H1 (cell line): ENCODE data around the gene RBL1. TPM values are rescaled to one million over a fixed set of nuclear protein-coding genes. Genes with fewer than 3 reads are reported as not detected.

Experiments
- HDAC6 ChIP-seq: IDR thresholded peaks from one replicate; pipeline ENCODE4 v1.7.1; 2012; ENCODE audit warnings: low read depth, mild to moderate bottlenecking, inconsistent platforms, low read length, moderate library complexity
- RAD21 ChIP-seq, 2 experiments: IDR thresholded peaks in 1 of 2; conservative IDR thresholded peaks in 1 of 2; 2 replicates each; pipeline ENCODE4 v1.6.1; 2011; ENCODE audit warnings: low read depth in 2 of 2, low read length in 2 of 2, improper control_type of control experiment in 1 of 2, inconsistent platforms in 1 of 2, mild to moderate bottlenecking in 1 of 2, moderate library complexity in 1 of 2
- polyA plus RNA-seq, 7 experiments: library from polyadenylated mRNA; depleted of rRNA in 3 of 7; stranded (reverse) in 5 of 7; unstranded in 2 of 7; fragments of >200 nt in 5 of 7; fragments of 200-250 nt in 2 of 7; gene quantifications; 1 replicate in 5 of 7; 2 replicates in 1 of 7; 4 replicates in 1 of 7; pipeline versions ENCODE4 v1.2.1 to v1.2.3, GENCODE V29; 2011 to 2013; ENCODE audit warnings: missing spikeins in 2 of 7, mixed read lengths in 2 of 7
- total RNA-seq: library from RNA; stranded (reverse); fragmentation: NEBNext Ultra II Directional; extraction: Animal tissue kit (Norgen Biotek cat#: 25700); gene quantifications from 2 replicates; pipeline ENCODE4 v1.2.1, GENCODE V29; 2021

The RBL1 gene
- total and polyA plus RNA-seq, 2 of the 8 experiments (the other 6 are each of a cell fraction or from before 2014, with no cell fraction given), result 3.2 to 12.3 TPM

DNA sequence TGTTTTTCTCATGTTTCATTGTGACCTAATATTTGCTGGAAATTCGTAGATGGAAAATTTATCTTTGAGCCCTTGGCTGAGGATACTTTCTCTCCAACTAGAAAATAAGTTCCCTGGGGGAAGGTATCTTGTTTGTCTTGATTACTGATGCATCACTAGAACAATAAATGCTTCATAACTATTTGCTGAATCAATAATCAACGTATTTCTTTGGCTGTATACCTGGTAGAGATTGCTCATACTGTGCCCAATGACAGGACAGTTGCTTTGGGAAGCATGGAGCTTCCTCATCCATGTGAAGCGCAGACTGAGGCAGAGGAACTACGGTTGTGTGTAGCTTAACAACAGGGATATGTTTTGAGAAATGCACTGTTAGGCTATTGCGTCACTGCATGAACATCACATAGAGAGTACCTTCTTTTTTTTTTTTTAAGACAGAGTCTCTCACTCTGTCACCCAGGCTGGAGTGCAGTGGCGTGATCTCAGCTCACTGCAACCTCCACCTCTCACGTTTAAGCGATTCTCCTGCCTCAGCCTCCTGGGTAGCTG, 49.1 kb upstream of the RBL1 start (continued):
- TF ChIP-seq RAD21 (IDR thresholded peaks at IDR 0.05 in 1 of 2, conservative IDR thresholded peaks at IDR 0.05 in 1 of 2; ENCODE audit: low read depth in 2 of 2, low read length in 2 of 2), result no peak
- TF ChIP-seq HDAC6, result no peak
